WTC11 (cell line): ENCODE results near the gene ZBTB7C.

Source experiments
- ESRRA ChIP-seq: sonication (generic); formaldehyde crosslinking; IDR thresholded peaks from 2 replicates; pipeline ENCODE4 v1.8.1; 2022; ENCODE audit warnings: mild to moderate bottlenecking, missing genetic modification reagents, borderline replicate concordance
- JUN ChIP-seq: sonication (generic); formaldehyde crosslinking; IDR thresholded peaks from 2 replicates; pipeline ENCODE4 v1.8.0; 2023; ENCODE audit warnings: mild to moderate bottlenecking, missing genetic modification reagents
- NR1H2 ChIP-seq: sonication (generic); formaldehyde crosslinking; IDR thresholded peaks from 2 replicates; pipeline ENCODE4 v1.9.0; 2021; ENCODE audit warnings: mild to moderate bottlenecking, moderate library complexity, missing genetic modification reagents
- TF ChIP-seq, protein P1 (sequence below): fragments of 200-600 bp; IDR thresholded peaks from 2 replicates; pipeline ENCODE4 v1.8.0; 2022; ENCODE audit warnings: antibody characterized with exemption
- TF ChIP-seq, protein P2 (sequence below): sonication (generic); formaldehyde crosslinking; IDR thresholded peaks from 2 replicates; pipeline ENCODE4 v1.8.1; 2022; ENCODE audit warnings: low read depth, mild to moderate bottlenecking, moderate library complexity, missing genetic modification reagents, borderline replicate concordance

DNA sequence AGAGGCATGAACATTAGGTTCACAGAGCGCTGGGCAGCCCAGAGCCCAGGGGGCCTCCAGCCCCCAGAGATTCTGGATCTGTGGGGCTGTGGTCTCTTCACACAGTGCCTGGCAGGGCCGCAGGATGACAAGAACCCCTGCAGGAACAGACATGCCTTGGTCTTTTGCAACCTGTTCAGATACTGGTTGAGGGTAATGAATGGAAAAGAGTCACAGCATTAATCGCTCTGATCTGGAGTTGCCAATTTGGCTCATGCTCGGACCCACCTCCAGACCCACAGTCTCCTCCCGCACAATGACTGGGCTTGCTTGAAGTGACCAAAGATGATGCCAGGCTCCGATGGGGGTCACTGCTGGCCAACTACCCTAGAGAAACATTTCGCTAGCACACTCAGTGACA lies 249.4 kb downstream of the ZBTB7C start:
- TF ChIP-seq ESRRA (no peak), NR1H2 (CRISPR knock-in tag) (no peak), JUN (CRISPR knock-in tag) (no peak)
- TF ChIP-seq, protein P1, sequence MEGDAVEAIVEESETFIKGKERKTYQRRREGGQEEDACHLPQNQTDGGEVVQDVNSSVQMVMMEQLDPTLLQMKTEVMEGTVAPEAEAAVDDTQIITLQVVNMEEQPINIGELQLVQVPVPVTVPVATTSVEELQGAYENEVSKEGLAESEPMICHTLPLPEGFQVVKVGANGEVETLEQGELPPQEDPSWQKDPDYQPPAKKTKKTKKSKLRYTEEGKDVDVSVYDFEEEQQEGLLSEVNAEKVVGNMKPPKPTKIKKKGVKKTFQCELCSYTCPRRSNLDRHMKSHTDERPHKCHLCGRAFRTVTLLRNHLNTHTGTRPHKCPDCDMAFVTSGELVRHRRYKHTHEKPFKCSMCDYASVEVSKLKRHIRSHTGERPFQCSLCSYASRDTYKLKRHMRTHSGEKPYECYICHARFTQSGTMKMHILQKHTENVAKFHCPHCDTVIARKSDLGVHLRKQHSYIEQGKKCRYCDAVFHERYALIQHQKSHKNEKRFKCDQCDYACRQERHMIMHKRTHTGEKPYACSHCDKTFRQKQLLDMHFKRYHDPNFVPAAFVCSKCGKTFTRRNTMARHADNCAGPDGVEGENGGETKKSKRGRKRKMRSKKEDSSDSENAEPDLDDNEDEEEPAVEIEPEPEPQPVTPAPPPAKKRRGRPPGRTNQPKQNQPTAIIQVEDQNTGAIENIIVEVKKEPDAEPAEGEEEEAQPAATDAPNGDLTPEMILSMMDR, result no peak
- TF ChIP-seq, protein P2, sequence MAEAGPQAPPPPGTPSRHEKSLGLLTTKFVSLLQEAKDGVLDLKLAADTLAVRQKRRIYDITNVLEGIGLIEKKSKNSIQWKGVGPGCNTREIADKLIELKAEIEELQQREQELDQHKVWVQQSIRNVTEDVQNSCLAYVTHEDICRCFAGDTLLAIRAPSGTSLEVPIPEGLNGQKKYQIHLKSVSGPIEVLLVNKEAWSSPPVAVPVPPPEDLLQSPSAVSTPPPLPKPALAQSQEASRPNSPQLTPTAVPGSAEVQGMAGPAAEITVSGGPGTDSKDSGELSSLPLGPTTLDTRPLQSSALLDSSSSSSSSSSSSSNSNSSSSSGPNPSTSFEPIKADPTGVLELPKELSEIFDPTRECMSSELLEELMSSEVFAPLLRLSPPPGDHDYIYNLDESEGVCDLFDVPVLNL, result no peak
